MCF 10A (cell line): ENCODE results near the gene CEP112. TPM values are rescaled to one million over a fixed set of nuclear protein-coding genes. Genes with fewer than 3 reads are reported as not detected.

Source experiments
- BruUV-seq: library from RNA; stranded (reverse); fragments of 400-500 nt; replicated peaks from 2 replicates; lab custom pipeline; 2021; lab: Mats Ljungman, UMichigan
- CTCF ChIA-PET: fragments of 300-600 bp; sonication (Branson Sonifier 250); formaldehyde crosslinking; extraction: SDS; loops from one replicate; lab custom pipeline; 2021; ENCODE audit warnings: antibody characterized with exemption, inconsistent platforms; lab: Yijun Ruan, JAX
- POLR2A ChIA-PET: fragments of 300-600, 350-650 bp; sonication (Branson Sonifier 250); formaldehyde crosslinking; extraction: SDS; loops from one replicate; lab custom pipeline; 2020; ENCODE audit warnings: antibody characterized with exemption, inconsistent platforms; lab: Yijun Ruan, JAX
- DNase-seq: peaks from one replicate; pipeline ENCODE4 v3.0.0-alpha.2; 2018; ENCODE audit not compliant: unreplicated experiment
- H3K27ac Mint-ChIP-seq: one replicate; pipeline ENCODE4 v1.8.0; 2022; ENCODE audit warnings: mild to moderate bottlenecking, low read depth, mixed read lengths; ENCODE audit not compliant: unreplicated experiment
- H3K27me3 Mint-ChIP-seq: one replicate; pipeline ENCODE4 v1.8.0; 2022; ENCODE audit warnings: mixed read lengths; ENCODE audit not compliant: insufficient read depth, unreplicated experiment
- H3K36me3 Mint-ChIP-seq: one replicate; pipeline ENCODE4 v1.8.0; 2022; ENCODE audit warnings: mild to moderate bottlenecking, moderate library complexity, mixed read lengths; ENCODE audit not compliant: insufficient read depth, unreplicated experiment
- H3K4me1 Mint-ChIP-seq: one replicate; pipeline ENCODE4 v1.8.0; 2022; ENCODE audit warnings: mixed read lengths; ENCODE audit not compliant: insufficient read depth, unreplicated experiment
- H3K4me3 Mint-ChIP-seq: one replicate; pipeline ENCODE4 v1.8.0; 2022; ENCODE audit warnings: mild to moderate bottlenecking, moderate library complexity, mixed read lengths; ENCODE audit not compliant: unreplicated experiment
- H3K9me3 Mint-ChIP-seq: one replicate; pipeline ENCODE4 v1.8.0; 2022; ENCODE audit warnings: mixed read lengths; ENCODE audit not compliant: unreplicated experiment
- CTCF ChIP-seq: fragments of 200-600 bp; IDR thresholded peaks from one replicate; pipeline ENCODE4 v1.8.0; 2022; ENCODE audit warnings: antibody characterized with exemption, mild to moderate bottlenecking; ENCODE audit not compliant: unreplicated experiment
- intact Hi-C: fragments of 100-400 bp; cut with micrococcal nuclease; formaldehyde crosslinking; loops from 2 replicates; pipeline ENCODE4 v1.14.1; 2022
- total RNA-seq: library from RNA; stranded (reverse); gene quantifications from 2 replicates; pipeline ENCODE4 v1.2.3, GENCODE V29; 2022

CEP112 gene
- total RNA-seq, 1 experiment from 2014 or later, result 8.1 TPM

DNA sequence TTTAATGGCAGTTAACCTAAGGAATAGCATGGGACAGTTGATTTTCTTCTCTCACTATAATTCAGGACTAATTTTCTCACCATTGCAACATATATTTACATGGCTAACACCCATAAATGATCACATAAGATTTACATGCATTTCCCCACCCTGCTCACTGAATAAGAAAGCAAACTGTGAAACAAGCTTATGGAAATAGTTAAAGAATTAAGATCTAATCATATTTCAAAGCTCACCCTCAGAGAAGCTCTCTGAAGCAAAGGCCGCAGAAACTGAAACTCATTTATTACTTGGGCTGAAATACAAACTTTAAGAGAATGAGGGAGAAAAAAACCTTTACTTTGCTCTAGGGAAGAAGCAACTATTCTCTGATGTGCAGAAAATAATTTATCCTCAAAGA is 411.8 kb downstream of the CEP112 start:
- intact Hi-C loops, result no loop called here

GRCh38 chr17:65776890-65777289 is 415.0 kb downstream of the CEP112 start:
- no peaks in the 10 kb centered on the region for H3K27me3 Mint-ChIP-seq
- no peak for DNase-seq
- no peaks in the 10 kb centered on the region for H3K4me1 Mint-ChIP-seq
- no peaks in the 10 kb centered on the region for H3K36me3 Mint-ChIP-seq
- BruUV-seq, result no TSS peak
- intact Hi-C loops, result no loop called here
- H3K4me3 Mint-ChIP-seq, result no peak overlapping the region
- TF ChIP-seq CTCF, result no peak
- CTCF ChIA-PET, result interaction anchor here (1.0 kb wide), 1 partner anchor 18 kb away, joined by 3 read pairs; no protein-coding TSS in a partner anchor
- POLR2A ChIA-PET, result no interaction called here
- no peaks in the 10 kb centered on the region for H3K9me3 Mint-ChIP-seq
- H3K27ac Mint-ChIP-seq, result no peak overlapping the region

More for the DNA sequence above, 411.8 kb downstream of the CEP112 start:
- CTCF ChIA-PET, result interaction anchor here (0.5 to 1.4 kb wide), 2 partner anchors 14 to 23 kb away, joined by 3 to 4 read pairs; no protein-coding TSS in a partner anchor
- no peaks in the 10 kb centered on the region for H3K9me3 Mint-ChIP-seq
- no peak for DNase-seq
- H3K4me3 Mint-ChIP-seq, result no peak overlapping the region
- H3K4me1 Mint-ChIP-seq, result peaks cover 15% of the 10 kb centered on the region
- no peak overlapping the region for H3K27ac Mint-ChIP-seq
- POLR2A ChIA-PET, result interaction anchor here (1.6 kb wide), 1 partner anchor 29 kb away, joined by 5 read pairs; no protein-coding TSS in a partner anchor
- H3K27me3 Mint-ChIP-seq, result no peaks in the 10 kb centered on the region
- TF ChIP-seq CTCF, result no peak
- no TSS peak for BruUV-seq
- H3K36me3 Mint-ChIP-seq, result no peaks in the 10 kb centered on the region

DNA sequence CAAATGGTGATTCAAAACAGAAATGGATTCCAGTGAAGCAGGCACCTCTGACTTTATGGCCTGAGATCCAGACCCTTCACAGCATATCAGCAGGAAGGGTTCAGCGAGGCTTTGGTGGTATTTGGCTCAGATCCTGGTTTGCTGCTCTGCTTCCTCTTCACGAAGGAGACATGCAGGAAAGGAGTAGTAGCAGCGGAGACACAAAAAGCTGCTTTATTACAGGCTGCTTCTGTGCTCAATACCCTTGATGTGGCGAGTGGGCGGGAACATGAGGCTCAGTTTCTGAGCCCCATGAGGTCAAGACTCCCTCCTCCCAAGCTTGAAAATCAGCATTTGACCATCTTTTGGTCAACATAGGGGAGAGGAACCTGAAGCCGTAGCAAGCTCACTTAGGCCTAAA is 417.1 kb downstream of the CEP112 start:
- intact Hi-C loops, result no loop called here
- Mint-ChIP-seq H3K27me3 (no peaks in the 10 kb centered on the region), H3K27ac (no peak overlapping the region), H3K4me1 (no peaks in the 10 kb centered on the region), H3K36me3 (no peaks in the 10 kb centered on the region), H3K4me3 (no peak overlapping the region), H3K9me3 (no peaks in the 10 kb centered on the region)
- DNase-seq, result no peak
- no peak for TF ChIP-seq CTCF
- no TSS peak for BruUV-seq
- POLR2A ChIA-PET, result interaction anchor here (0.9 kb wide), 1 partner anchor 8 kb away, joined by 3 read pairs; no protein-coding TSS in a partner anchor
- CTCF ChIA-PET, result interaction anchor here (1.7 kb wide), 1 partner anchor 218 kb away, joined by 4 read pairs; no protein-coding TSS in a partner anchor

GRCh38 chr17:65772989-65773388 is 418.9 kb downstream of the CEP112 start:
- Mint-ChIP-seq H3K4me1 (no peaks in the 10 kb centered on the region), H3K27ac (no peak overlapping the region), H3K4me3 (no peak overlapping the region), H3K9me3 (no peaks in the 10 kb centered on the region), H3K27me3 (no peaks in the 10 kb centered on the region), H3K36me3 (no peaks in the 10 kb centered on the region)
- DNase-seq, result no peak
- CTCF ChIA-PET, result no interaction called here
- TF ChIP-seq CTCF, result no peak
- intact Hi-C loops, result no loop called here
- POLR2A ChIA-PET, result no interaction called here
- BruUV-seq, result no TSS peak
